Peyer's patch (tissue), 4 donors: Measurements from ENCODE around the gene NADK2.

Experiments
- POLR2A ChIP-seq, 2 donors: fragments of 450-650 bp; IDR thresholded peaks; one replicate each; pipeline ENCODE4 v1.5.1; 2017; ENCODE audit warnings: antibody characterized with exemption in 2 of 2, mild to moderate bottlenecking in 2 of 2, moderate library complexity in 2 of 2
- TF ChIP-seq, protein P1 (sequence below), 6 experiments: fragments of 450-650 bp in 4 of 6; fragments of 200-600 bp in 2 of 6; sonication (generic) in 1 of 6; IDR thresholded peaks; one replicate each; pipeline ENCODE4 v1.5.1; 2017 to 2019; ENCODE audit warnings: antibody characterized with exemption in 6 of 6, mild to moderate bottlenecking in 3 of 6, moderate library complexity in 1 of 6

- TF ChIP-seq, protein P1, sequence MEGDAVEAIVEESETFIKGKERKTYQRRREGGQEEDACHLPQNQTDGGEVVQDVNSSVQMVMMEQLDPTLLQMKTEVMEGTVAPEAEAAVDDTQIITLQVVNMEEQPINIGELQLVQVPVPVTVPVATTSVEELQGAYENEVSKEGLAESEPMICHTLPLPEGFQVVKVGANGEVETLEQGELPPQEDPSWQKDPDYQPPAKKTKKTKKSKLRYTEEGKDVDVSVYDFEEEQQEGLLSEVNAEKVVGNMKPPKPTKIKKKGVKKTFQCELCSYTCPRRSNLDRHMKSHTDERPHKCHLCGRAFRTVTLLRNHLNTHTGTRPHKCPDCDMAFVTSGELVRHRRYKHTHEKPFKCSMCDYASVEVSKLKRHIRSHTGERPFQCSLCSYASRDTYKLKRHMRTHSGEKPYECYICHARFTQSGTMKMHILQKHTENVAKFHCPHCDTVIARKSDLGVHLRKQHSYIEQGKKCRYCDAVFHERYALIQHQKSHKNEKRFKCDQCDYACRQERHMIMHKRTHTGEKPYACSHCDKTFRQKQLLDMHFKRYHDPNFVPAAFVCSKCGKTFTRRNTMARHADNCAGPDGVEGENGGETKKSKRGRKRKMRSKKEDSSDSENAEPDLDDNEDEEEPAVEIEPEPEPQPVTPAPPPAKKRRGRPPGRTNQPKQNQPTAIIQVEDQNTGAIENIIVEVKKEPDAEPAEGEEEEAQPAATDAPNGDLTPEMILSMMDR (IDR thresholded peaks at IDR 0.05), result no peak
- TF ChIP-seq POLR2A (IDR thresholded peaks at IDR 0.05), result no peak
Observed at GRCh38 chr5:36199620-36200019, 42.1 kb downstream of the NADK2 start.
